HEK293 (cell line): ENCODE measurements around the gene STK16.

Source experiments
- BCL6B ChIP-seq: fragments of 450-650 bp; formaldehyde crosslinking; IDR thresholded peaks from 2 replicates; pipeline ENCODE4 v1.5.1; 2017; ENCODE audit warnings: missing biosample characterization, missing genetic modification characterization
- HOXD13 ChIP-seq: sonication (generic); formaldehyde crosslinking; IDR thresholded peaks from 2 replicates; pipeline ENCODE4 v1.8.0; 2022; ENCODE audit warnings: missing genetic modification reagents, borderline replicate concordance
- KLF10 ChIP-seq: fragments of 450-650 bp; IDR thresholded peaks from 2 replicates; pipeline ENCODE4 v1.5.1; 2018; ENCODE audit warnings: missing biosample characterization, mild to moderate bottlenecking, missing genetic modification characterization
- KLF8 ChIP-seq: fragments of 450-650 bp; formaldehyde crosslinking; IDR thresholded peaks from 2 replicates; pipeline ENCODE4 v1.5.1; 2016; ENCODE audit warnings: missing biosample characterization, missing genetic modification characterization
- MYNN ChIP-seq: fragments of 450-650 bp; formaldehyde crosslinking; IDR thresholded peaks from 2 replicates; pipeline ENCODE4 v1.5.1; 2016; ENCODE audit warnings: missing biosample characterization, missing genetic modification characterization, borderline replicate concordance
- SCRT2 ChIP-seq: fragments of 450-650 bp; formaldehyde crosslinking; IDR thresholded peaks from 2 replicates; pipeline ENCODE4 v1.5.1; 2016; ENCODE audit warnings: missing biosample characterization, missing genetic modification characterization
- SETDB1 ChIP-seq: IDR thresholded peaks from one replicate; pipeline ENCODE4 v1.6.1; 2017; ENCODE audit warnings: mild to moderate bottlenecking, low read length, moderate library complexity, mixed read lengths; ENCODE audit not compliant: insufficient read length
- ZBTB44 ChIP-seq: fragments of 450-650 bp; IDR thresholded peaks from 2 replicates; pipeline ENCODE4 v1.5.1; 2018; ENCODE audit warnings: missing biosample characterization, mild to moderate bottlenecking, missing genetic modification characterization
- ZBTB49 ChIP-seq: fragments of 450-650 bp; formaldehyde crosslinking; IDR thresholded peaks from 2 replicates; pipeline ENCODE4 v1.5.1; 2016; ENCODE audit warnings: missing biosample characterization, missing genetic modification characterization, low read depth
- ZBTB7A ChIP-seq: fragments of 450-650 bp; formaldehyde crosslinking; IDR thresholded peaks from 2 replicates; pipeline ENCODE4 v1.5.1; 2016; ENCODE audit warnings: low read depth, missing biosample characterization, missing genetic modification characterization
- ZFP3 ChIP-seq: fragments of 450-650 bp; formaldehyde crosslinking; IDR thresholded peaks from 2 replicates; pipeline ENCODE4 v1.5.1; 2016; ENCODE audit warnings: low read depth, missing biosample characterization, missing genetic modification characterization
- ZNF214 ChIP-seq: fragments of 450-650 bp; formaldehyde crosslinking; IDR thresholded peaks from 2 replicates; pipeline ENCODE4 v1.5.1; 2017; ENCODE audit warnings: missing biosample characterization, mild to moderate bottlenecking, missing genetic modification characterization, borderline replicate concordance
- ZNF223 ChIP-seq: fragments of 450-650 bp; formaldehyde crosslinking; IDR thresholded peaks from 2 replicates; pipeline ENCODE4 v1.5.1; 2016; ENCODE audit warnings: missing biosample characterization, missing genetic modification characterization
- ZNF239 ChIP-seq: fragments of 450-650 bp; formaldehyde crosslinking; IDR thresholded peaks from 2 replicates; pipeline ENCODE4 v1.5.1; 2016; ENCODE audit warnings: missing biosample characterization, missing genetic modification characterization
- ZNF302 ChIP-seq: fragments of 450-650 bp; formaldehyde crosslinking; IDR thresholded peaks from 2 replicates; pipeline ENCODE4 v1.5.1; 2016; ENCODE audit warnings: missing biosample characterization, missing genetic modification characterization, low read depth
- ZNF391 ChIP-seq: fragments of 450-650 bp; formaldehyde crosslinking; IDR thresholded peaks from 2 replicates; pipeline ENCODE4 v1.5.1; 2016; ENCODE audit warnings: low read depth, missing biosample characterization, missing genetic modification characterization, borderline replicate concordance
- ZNF398 ChIP-seq: fragments of 450-650 bp; formaldehyde crosslinking; IDR thresholded peaks from 2 replicates; pipeline ENCODE4 v1.5.1; 2017; ENCODE audit warnings: missing biosample characterization, missing genetic modification characterization
- ZNF423 ChIP-seq: fragments of 450-650 bp; formaldehyde crosslinking; IDR thresholded peaks from 2 replicates; pipeline ENCODE4 v1.5.1; 2016; ENCODE audit warnings: missing biosample characterization, missing genetic modification characterization
- ZNF48 ChIP-seq: fragments of 450-650 bp; formaldehyde crosslinking; IDR thresholded peaks from 2 replicates; pipeline ENCODE4 v1.5.1; 2016; ENCODE audit warnings: missing biosample characterization, missing genetic modification characterization
- ZNF518A ChIP-seq: fragments of 450-650 bp; formaldehyde crosslinking; conservative IDR thresholded peaks from 2 replicates; pipeline ENCODE4 v1.5.1; 2016; ENCODE audit warnings: low read depth, missing biosample characterization, missing genetic modification characterization
- ZNF571 ChIP-seq: fragments of 450-650 bp; formaldehyde crosslinking; IDR thresholded peaks from 2 replicates; pipeline ENCODE4 v1.5.0; 2017; ENCODE audit warnings: missing biosample characterization, missing genetic modification characterization
- ZNF624 ChIP-seq: fragments of 450-650 bp; formaldehyde crosslinking; IDR thresholded peaks from 2 replicates; pipeline ENCODE4 v1.5.1; 2017; ENCODE audit warnings: missing biosample characterization, missing genetic modification characterization
- ZNF626 ChIP-seq: fragments of 450-650 bp; sonication (Bioruptor Pico); formaldehyde crosslinking; IDR thresholded peaks from 2 replicates; pipeline ENCODE4 v1.5.1; 2018; ENCODE audit warnings: missing biosample characterization, missing genetic modification characterization, inconsistent platforms
- ZNF701 ChIP-seq: fragments of 450-650 bp; formaldehyde crosslinking; IDR thresholded peaks from 2 replicates; pipeline ENCODE4 v1.5.1; 2016; ENCODE audit warnings: missing biosample characterization, missing genetic modification characterization
- ZNF704 ChIP-seq: fragments of 450-650 bp; formaldehyde crosslinking; IDR thresholded peaks from 2 replicates; pipeline ENCODE4 v1.5.1; 2016; ENCODE audit warnings: missing biosample characterization, missing genetic modification characterization
- ZNF777 ChIP-seq: fragments of 450-650 bp; formaldehyde crosslinking; IDR thresholded peaks from 2 replicates; pipeline ENCODE4 v1.5.1; 2017; ENCODE audit warnings: missing biosample characterization, missing genetic modification characterization, borderline replicate concordance
- ZNF843 ChIP-seq: fragments of 450-650 bp; formaldehyde crosslinking; IDR thresholded peaks from 2 replicates; pipeline ENCODE4 v1.5.1; 2016; ENCODE audit warnings: missing biosample characterization, missing genetic modification characterization

The STK16 gene

GRCh38 chr2:219274361-219274921, 29.2 kb downstream of the STK16 start (continued):
- TF ChIP-seq SCRT2 (no peak), ZNF391 (tag by site-specific recombination) (no peak), SETDB1 (no peak), ZNF843 (tag by site-specific recombination) (no peak), ZBTB49 (no peak), HOXD13 (CRISPR knock-in tag) (no peak), ZNF302 (no peak), ZNF214 (tag by site-specific recombination) (no peak), ZNF239 (tag by site-specific recombination) (no peak), ZNF518A (tag by site-specific recombination) (no peak), ZNF777 (no peak), BCL6B (tag by site-specific recombination) (no peak), ZNF704 (tag by site-specific recombination) (no peak), ZFP3 (tag by site-specific recombination) (no peak), ZNF571 (tag by site-specific recombination) (no peak), ZBTB7A (tag by site-specific recombination) (no peak), ZBTB44 (no peak), ZNF48 (tag by site-specific recombination) (no peak), ZNF626 (no peak), ZNF223 (tag by site-specific recombination) (no peak), KLF10 (tag by site-specific recombination) (no peak), ZNF624 (tag by site-specific recombination) (no peak), MYNN (tag by site-specific recombination) (no peak), ZNF701 (tag by site-specific recombination) (no peak), ZNF398 (tag by site-specific recombination) (peak; percentile 66), KLF8 (no peak), ZNF423 (no peak)
